Glomerular endothelial cell (primary cell): ENCODE data around the gene LMOD1. TPM values are rescaled to one million over a fixed set of nuclear protein-coding genes. Genes with fewer than 3 reads are reported as not detected.
"Not testable (repeated sequence)": the region's sequence is repeated elsewhere in the genome, so short reads cannot be mapped to it uniquely, and the experiment has no call there.

Experiments used
- DNase-seq: peaks from one replicate; pipeline ENCODE4 v3.0.0-alpha.2; 2011; ENCODE audit warnings: low read depth, low spot score; ENCODE audit errors: extremely low read depth
- total RNA-seq: library from RNA; depleted of rRNA; stranded (reverse); fragments of >200 nt; gene quantifications from 2 replicates; pipeline ENCODE4 v1.2.3, GENCODE V29; 2015

LMOD1 gene
- total RNA-seq, 1 donor from 2014 or later, result 0.93 TPM

DNA sequence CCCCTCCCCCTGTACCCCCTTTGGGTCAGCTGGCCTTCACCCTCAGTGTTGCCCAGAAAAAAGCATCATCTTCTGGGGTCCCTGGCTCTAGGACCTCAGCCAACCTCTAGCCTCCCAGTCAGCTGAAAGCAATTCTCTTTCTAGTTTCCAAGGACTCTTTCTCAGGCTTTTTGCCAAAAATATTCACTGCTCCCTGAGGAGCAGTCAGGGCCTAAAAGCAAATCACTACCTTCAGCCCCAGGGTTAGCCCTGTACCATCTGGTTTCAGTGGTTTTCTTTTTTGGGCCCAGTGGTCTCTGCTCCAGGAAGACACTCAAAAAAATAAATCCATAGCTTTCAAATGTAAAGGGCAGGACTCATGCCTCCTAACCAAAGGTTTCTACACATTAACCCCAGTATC lies 3.1 kb upstream of the LMOD1 start:
- DNase-seq, result no peak

DNA sequence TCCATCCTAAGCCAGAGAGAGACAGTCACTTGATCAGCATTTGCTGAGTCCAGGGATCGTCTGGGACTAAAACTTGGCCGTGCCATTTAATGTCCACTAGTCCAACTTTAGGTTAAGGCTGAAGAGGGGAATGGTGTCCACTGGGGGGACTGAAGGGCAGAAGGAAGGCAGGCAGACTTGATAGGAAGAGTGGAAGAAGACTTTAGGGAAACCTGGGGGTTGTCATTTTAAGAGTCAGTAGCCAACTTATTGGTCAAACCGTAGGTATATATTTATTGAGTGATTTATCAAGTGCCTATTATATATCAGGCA lies 1.3 kb upstream of the LMOD1 start:
- DNase-seq, result no peak

DNA sequence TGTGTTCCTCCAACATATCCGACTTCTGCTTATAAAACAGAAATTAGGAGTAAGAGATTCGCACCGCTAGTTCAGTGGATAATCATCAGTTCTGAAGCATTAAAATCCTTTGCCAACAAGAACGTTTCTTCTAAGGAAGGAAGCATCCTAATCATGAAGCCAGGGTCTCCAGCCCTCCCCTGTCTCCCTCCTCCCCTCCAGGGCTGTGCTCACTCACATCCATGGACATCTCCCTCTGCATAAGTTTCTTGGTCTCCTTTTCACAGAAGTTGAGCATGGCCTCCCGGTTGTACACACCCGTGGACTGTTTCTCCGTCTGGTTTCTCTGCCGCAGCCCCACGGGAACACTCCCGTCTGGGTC lies 505 bp downstream of the LMOD1 start:
- no peak for DNase-seq

GRCh38 chr1:201945157-201945556 lies 1.2 kb downstream of the LMOD1 start:
- no peak for DNase-seq

GRCh38 chr1:201944639-201945038 lies 1.7 kb downstream of the LMOD1 start:
- no peak for DNase-seq

DNA sequence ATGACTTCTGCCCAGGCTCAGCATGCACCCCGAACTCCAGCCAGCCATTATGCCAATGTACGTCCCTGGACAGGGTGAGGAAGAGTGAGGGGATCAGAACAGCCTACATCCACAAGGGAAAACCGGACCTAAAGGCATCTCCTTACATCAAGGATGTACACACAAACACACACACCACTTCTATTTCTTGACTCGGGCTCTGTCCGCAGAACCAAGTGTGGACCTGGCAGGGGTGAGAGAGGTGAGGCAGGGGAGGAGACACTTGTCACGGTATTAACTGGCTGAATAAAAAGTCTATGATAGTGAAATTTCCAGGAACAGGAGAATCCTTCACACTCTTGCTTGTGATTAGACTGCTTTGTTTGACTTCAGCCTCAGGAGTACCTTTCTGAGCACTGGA lies 2.3 kb downstream of the LMOD1 start:
- DNase-seq, result no peak

DNA sequence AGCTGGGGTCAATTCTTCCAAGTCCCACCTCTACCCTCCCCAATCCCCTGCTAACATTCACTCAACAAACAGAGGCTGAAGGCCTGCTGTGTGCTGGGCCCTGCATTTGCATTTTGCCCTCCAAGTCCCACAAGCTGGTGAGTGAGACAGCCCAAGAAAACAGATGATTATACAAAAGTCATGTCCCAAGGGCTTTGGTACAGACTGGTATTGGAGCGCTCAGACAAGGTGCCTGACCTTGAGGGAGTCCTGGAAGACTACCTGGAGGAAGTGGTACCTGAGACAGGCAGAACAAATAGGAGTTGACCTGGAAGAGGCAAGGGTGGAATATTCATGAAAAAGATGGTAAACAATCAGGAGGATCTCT lies 4.2 kb downstream of the LMOD1 start:
- DNase-seq, result no peak

DNA sequence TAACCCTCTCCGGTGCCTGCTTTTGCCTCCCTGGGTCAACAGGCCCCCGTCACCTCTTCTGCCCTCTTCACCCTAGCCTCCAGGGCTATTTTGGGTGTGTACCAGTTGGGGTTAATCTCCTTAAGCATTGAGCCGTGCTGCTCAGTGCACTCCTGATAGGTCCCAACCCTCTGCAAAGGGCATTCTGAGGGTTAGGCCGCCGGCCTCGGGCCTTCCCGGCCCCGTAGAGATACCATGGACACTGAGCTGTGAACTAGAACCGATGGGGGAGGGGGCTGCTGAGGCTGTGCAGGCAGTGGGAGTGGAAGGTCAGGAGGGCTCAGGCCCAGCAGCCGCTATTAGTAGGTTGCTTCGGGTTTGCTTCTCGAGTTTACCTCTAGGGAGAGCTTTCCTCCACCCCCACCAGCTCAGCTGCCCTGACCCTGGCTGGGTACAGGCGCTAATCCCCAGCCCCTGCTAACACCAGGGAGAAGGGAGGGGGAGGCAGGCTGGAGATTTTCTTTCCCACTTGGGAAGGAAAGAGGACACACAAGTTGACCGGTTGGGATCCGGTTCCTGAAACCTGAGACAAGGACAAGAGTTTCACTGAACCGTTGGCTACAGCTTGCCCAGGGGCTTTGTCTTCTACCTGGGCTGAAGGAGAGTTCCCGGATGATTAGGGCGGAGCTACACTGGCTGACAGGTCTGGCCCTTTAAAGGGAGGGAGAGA lies 4.8 kb downstream of the LMOD1 start:
- no peak for DNase-seq

DNA sequence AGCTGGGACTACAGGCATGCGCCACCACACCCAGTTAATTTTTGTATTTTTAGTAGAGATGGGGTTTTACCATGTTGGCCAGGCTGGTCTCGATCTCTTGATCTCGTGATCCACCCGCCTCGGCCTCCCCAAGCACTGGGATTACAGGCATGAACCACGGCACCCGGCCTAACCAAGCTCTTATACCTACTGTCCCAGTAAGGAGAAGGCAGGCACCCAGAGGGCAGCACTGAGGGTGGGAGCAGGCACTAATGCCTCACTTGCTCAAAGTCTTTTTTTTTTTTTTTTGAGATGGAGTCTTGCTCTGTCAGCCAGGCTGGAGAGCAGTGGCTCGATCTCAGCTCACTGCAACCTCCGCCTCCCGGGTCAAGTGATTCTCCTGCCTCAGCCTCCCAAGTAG lies 6.0 kb downstream of the LMOD1 start:
- not testable (repeated sequence) for DNase-seq

GRCh38 chr1:201939574-201939973 lies 6.8 kb downstream of the LMOD1 start:
- no peak for DNase-seq

GRCh38 chr1:201939148-201939547 lies 7.2 kb downstream of the LMOD1 start:
- no peak for DNase-seq

- no peak for DNase-seq
These were observed 7.8 kb downstream of the LMOD1 start for GRCh38 chr1:201938440-201939035.

- DNase-seq, result no peak
These were observed 8.6 kb downstream of the LMOD1 start for GRCh38 chr1:201937624-201938213.

GRCh38 chr1:201933840-201934430 lies 12.4 kb downstream of the LMOD1 start:
- no peak for DNase-seq

DNA sequence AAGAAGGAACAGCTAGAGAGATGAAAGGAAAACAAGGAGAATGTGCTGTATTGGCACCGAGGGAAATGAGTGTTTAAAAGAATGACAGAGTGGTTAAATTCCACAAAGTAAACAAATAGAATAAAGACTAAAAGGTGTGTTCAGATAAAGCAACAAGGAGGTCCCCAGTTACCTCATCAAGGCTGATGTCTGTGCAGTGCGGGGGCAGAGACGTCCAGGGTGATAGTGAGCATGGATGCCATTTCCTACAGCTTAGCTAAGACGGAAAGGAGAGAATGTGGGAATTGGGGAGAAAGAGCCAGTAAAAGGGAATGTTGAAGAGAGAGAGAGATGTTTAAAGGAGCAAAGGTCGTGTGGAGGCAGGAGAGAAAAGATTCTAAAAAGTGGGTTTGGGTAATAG lies 15.5 kb downstream of the LMOD1 start:
- DNase-seq, result no peak

DNA sequence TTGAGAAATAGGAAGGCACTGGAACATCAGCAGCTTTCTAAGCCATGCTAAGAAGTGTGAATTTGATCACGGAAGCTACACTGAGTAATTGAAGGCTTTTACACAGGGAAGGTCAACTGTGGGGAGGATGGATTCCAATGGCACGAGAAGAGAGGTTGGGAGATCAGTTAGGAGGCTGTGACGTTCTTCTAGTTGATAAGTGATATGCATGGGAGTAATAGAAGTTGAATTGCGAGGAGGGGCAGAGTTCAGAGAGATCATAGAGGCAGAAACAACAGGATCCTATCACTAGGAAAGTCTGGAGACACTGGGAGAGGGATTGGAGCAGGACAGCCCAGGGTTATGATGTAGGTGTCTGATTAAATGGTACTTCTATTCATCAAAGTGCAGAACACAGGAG lies 16.2 kb downstream of the LMOD1 start:
- DNase-seq, result no peak

DNA sequence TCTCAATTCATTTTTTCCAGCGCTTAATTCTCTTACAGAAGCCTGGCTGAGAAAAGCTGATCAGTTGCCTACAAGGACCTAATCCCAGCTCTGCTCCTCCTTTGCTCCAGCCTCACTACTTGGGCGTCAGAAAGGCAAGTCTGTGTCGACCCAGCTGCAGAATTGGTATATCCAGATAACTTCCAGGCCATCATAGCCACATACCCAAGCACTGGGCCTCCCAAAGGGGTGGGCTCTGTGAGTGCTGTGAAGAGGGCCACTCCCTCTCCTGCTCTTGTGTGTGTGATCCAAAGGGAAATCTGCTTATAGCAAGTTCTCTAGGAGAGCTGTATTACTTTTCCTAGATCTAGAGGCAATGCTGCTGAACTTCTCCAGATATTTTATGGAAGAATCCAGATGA lies 18.1 kb downstream of the LMOD1 start:
- DNase-seq, result no peak

DNA sequence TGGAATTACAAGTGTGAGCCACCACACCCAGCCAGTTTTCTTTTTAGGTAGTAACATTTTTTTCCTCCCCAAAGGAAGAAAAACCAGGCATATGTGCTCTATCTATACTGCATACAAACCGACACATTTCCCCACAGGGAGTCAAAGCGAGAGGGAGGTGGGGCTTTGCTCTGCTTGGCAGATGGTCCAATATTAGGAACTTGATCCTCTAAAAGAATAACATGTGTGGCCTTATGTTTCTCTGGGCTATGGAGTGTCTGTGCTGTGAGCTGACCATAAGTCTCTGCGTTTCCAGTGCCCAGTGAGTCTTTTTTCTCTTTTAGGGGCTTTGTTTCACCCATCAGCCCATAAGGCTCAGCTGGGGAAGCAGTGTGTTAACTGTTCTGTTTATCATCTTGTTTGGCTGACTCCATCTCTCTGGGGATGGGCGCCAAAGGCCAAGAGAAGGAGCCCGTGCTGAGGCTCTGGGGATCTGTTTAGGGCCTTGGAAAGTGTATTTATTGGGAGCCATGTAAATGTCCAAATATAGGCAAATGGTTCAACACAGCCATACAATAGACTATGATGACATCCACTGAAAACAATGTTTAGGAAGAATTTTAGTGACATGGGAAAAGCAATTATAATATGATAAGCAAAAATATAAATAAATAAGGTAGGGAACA lies 20.2 kb downstream of the LMOD1 start:
- no peak for DNase-seq

- DNase-seq, result no peak
These were observed 21.1 kb downstream of the LMOD1 start for GRCh38 chr1:201925301-201925567.

DNA sequence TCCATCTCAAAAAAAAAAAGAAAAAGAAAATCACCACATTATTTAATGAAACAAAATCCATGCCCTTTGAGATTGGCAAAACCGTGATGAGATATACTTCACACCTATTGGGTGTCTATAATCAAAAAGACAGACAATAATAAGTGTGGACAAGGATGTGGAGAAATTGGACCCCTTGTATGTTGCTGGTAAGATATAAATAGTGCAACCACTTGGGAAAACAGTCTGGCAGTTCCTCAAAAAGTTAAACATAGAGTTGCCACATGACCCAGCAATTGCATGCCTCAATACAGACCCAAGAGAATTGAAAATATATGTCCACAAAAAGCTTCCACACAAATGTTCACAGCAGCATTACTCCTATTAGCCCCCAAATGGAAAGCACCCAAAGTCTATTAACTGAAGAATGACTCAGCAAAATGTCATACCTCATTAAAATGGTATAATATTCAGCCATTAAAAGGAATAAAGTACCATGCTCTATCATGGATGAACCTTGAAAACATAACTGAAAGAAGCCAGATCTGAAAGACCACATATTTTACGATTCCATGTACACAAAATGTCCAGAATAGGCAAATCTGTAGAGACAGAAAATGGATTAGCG lies 24.3 kb downstream of the LMOD1 start:
- no peak for DNase-seq

GRCh38 chr1:201918343-201918742 lies 28.0 kb downstream of the LMOD1 start:
- no peak for DNase-seq
